ENCODE data around the gene DPP4. TPM values are rescaled to one million over a fixed set of nuclear protein-coding genes. Genes with fewer than 3 reads are reported as not detected.

Gene DPP4
- polyA plus RNA-seq (ENCODE audit: insufficient read length in 4 of 4) = 100 to 1,000 TPM in 3 of 4 donors, 10 to 100 TPM in 1; 39.5 to 136 (median 115) TPM

GRCh38 chr2:162073888-162074631 lies at the start of gene DPP4:
TSS of gene DPP4 (minus strand) at chr2:162074215. CDS start at chr2:162073981, 234 bp downstream.
- DNase-seq (ENCODE audit: low read depth in 4 of 4, low spot score in 3 of 4) = no peak

- no peak for DNase-seq (ENCODE audit: low read depth in 4 of 4, low spot score in 3 of 4)
Measured at GRCh38 chr2:162118166-162119031, 44.4 kb upstream of the DPP4 start.

- no peak for DNase-seq (ENCODE audit: low read depth in 4 of 4, low spot score in 3 of 4)
Measured at GRCh38 chr2:162116352-162116751, 42.3 kb upstream of the DPP4 start.

- DNase-seq (ENCODE audit: low read depth in 4 of 4, low spot score in 3 of 4) = no peak
Measured at GRCh38 chr2:162115076-162115475, 41.1 kb upstream of the DPP4 start.

- DNase-seq (ENCODE audit: low read depth in 4 of 4, low spot score in 3 of 4) = peak in 1 of 4 donors; percentile 6
Measured at GRCh38 chr2:162114271-162114670, 40.3 kb upstream of the DPP4 start.

GRCh38 chr2:162113776-162114168 lies 39.8 kb upstream of the DPP4 start:
- no peak for DNase-seq (ENCODE audit: low read depth in 4 of 4, low spot score in 3 of 4)

- no peak for DNase-seq (ENCODE audit: low read depth in 4 of 4, low spot score in 3 of 4)
Measured at GRCh38 chr2:162113088-162113775, 39.2 kb upstream of the DPP4 start.

GRCh38 chr2:162111958-162112850 lies 38.2 kb upstream of the DPP4 start:
- no peak for DNase-seq (ENCODE audit: low read depth in 4 of 4, low spot score in 3 of 4)

GRCh38 chr2:162107361-162107901 lies 33.4 kb upstream of the DPP4 start:
- no peak for DNase-seq (ENCODE audit: low read depth in 4 of 4, low spot score in 3 of 4)

- DNase-seq (ENCODE audit: low read depth in 4 of 4, low spot score in 3 of 4) = no peak
Measured at GRCh38 chr2:162106746-162107145, 32.7 kb upstream of the DPP4 start.

GRCh38 chr2:162106146-162106551 lies 32.1 kb upstream of the DPP4 start:
- DNase-seq (ENCODE audit: low read depth in 4 of 4, low spot score in 3 of 4) = no peak

GRCh38 chr2:162103443-162104009 lies 29.5 kb upstream of the DPP4 start:
- no peak for DNase-seq (ENCODE audit: low read depth in 4 of 4, low spot score in 3 of 4)

GRCh38 chr2:162100579-162100978 lies 26.6 kb upstream of the DPP4 start:
- no peak for DNase-seq (ENCODE audit: low read depth in 4 of 4, low spot score in 3 of 4)

GRCh38 chr2:162099836-162100235 lies 25.8 kb upstream of the DPP4 start:
- DNase-seq (ENCODE audit: low read depth in 4 of 4, low spot score in 3 of 4) = no peak

GRCh38 chr2:162092658-162093556 lies 18.9 kb upstream of the DPP4 start:
- no peak for DNase-seq (ENCODE audit: low read depth in 4 of 4, low spot score in 3 of 4)

GRCh38 chr2:162092008-162092390 lies 18.0 kb upstream of the DPP4 start:
- DNase-seq (ENCODE audit: low read depth in 4 of 4, low spot score in 3 of 4) = no peak

GRCh38 chr2:162091325-162092007 lies 17.5 kb upstream of the DPP4 start:
- no peak for DNase-seq (ENCODE audit: low read depth in 4 of 4, low spot score in 3 of 4)

GRCh38 chr2:162090109-162090508 lies 16.1 kb upstream of the DPP4 start:
- DNase-seq (ENCODE audit: low read depth in 4 of 4, low spot score in 3 of 4) = no peak
